Measurements from ENCODE around the gene RSAD2.

GRCh38 chr2:6933911-6934310 is 56.3 kb downstream of the RSAD2 start:
- TF ChIP-seq EZH2 (IDR thresholded peaks at IDR 0.05) (no peak), POLR2AphosphoS5 (IDR thresholded peaks at IDR 0.05; ENCODE audit: borderline replicate concordance, low read depth, low read length) (no peak)
